COLO829 (cell line): Measurements from ENCODE around the gene HIVEP1.

Source experiments
- DNase-seq: peaks from one replicate; pipeline ENCODE4 v3.0.0; 2012; ENCODE audit warnings: low spot score

The HIVEP1 gene

DNA sequence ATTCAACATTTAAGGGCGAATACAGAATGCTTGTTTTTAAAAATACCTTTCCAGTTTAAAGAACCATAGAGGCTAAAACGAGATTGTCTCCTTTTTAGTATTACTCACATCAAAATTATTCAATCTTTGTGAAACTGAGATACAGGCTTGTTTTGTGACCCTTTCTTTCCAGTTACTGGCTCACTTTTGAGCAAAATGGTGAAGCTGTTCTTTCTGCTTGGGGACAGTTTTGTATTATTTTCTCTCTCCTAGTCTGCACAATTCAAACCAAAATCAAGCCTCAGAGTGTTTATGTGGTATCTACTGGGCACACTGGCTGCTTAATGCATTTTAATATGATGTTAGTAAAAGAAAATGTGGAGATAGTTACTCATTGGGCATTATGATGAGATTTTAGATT is 36.5 kb downstream of the HIVEP1 start:
- DNase-seq: no peak

DNA sequence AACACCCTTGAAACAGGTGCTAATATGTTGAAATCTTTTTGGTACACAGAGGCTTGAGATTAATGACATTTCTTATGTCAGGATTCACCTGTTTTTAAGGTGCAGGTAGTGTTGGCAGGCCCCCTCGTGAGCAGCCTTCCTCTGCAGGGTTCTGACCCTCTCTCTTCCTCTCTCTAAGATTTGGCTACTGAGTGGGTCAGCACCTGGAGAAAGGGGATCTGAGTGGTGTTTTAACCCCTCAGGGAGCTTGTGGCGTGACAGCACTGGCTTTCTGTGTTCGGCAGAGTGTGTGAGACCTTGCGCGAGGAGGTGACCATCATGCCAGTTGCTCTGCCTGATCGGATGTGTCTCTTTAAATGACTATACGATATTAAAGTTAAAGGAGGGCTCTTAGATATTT is 37.1 kb downstream of the HIVEP1 start:
- no peak for DNase-seq

DNA sequence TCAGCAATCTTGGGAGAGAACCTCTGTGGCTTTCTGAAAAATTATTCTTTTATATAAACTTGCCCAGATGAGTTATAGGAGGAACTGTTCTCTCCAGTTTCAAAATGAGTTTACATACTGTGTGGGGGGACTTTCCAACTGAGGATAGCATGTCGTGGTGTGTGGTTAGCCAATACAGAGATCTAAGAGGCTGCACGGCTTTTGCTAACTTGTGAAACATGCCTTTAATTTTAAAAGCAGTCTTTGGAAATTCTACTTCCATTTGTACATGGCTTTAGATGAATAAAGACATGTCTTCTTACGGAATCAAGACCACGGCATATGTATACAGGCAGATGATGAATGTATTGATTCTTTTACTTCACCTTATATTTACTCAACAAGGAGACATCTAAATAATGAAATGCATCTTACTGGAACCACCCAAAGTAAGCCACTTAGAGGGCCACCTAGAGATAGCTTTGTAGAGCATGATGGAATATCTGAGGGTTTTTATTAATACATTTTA is 39.8 kb downstream of the HIVEP1 start:
- DNase-seq: no peak

DNA sequence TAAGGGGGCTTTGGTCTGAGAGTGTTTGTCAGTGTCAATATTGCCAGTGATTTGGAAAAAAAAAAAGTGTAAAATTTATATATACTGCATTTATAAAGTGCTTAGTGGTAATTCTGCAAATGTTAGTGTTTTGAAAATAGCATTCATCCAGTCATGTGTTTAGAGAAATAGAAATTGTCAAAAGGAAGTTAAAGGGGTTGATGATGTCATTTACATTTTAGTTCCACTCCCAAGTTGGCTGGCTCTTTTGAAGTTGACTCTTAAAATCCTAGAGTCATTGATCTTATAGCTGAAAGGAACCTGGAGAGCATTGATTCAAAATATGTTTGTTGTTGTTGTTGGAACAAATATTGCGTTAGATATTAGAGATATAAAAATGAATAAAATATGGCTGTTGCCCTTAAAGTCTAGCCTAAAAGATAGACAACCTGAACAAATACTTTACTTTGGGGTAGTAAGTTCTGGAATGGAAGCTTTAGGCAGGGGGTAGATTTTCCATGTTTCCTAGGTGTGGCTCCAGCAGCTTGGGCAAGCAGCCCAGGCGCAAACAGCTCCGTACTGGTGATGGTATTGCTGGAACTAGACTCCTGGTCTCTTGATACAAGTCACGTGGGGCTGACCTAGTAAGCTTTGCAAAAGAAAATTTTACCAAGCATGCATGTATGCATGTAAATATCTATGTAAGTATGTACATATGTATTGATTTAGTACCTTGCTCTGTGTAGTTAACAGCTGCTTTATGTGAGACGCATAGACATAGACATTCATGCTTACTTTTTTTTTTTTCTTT is 46.3 kb downstream of the HIVEP1 start:
- DNase-seq: no peak

DNA sequence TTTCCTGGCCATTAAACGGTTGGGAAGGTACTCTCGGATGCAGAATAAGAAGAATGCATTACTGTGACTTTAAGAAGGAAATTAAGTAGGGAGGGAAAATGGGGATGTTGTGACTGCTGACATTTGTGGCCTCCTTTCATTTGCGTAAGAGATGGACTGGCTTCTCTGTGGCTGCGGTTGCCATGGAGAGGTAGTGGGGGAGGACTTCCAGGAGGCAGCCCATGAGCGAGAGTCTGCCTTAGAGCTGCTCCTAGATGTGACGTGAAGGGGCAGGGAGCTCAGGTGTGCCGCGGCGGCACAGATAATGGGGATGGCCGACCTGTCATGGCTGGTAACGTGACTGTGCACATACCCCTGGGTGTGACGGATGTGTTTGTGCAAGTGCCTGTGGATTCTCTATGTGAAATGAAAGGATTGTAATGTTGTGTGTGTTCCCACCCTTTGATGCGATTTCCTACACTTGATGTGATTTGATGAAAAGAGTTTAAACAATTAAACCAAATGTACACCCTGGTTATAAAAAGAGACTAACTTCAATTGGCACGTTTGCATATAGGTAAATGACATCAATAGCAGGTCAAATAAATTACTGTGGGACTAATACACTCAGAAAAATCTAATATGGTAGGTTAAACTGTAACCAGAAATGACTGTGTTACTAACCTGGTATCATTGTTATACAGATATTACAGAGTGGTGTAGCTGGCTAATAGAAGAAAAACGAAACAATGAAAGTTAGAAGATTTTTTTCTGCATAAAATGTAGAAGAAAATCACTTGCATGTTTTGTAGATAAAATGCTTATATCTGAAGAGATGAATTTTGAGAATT is 48.9 kb downstream of the HIVEP1 start:
- DNase-seq: no peak

DNA sequence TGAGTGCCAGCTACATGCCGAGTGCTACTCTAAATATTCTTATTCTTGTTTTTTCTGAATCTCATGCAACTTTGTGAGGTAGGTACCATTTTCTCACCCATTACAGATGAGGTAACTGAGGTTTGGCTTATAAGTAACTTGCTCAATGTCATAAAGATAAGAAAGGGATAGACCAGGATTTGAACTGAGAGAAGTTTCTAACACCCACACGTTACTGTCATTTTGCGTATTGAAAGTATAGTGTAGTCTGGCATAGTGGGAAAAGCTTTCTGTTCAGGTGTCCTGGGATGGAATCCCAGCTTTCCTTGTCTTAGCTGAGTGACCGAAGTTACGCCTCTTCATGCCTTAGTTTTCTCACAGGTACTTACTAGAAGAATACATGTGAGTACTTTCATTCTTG is 50.5 kb downstream of the HIVEP1 start:
- no peak for DNase-seq

DNA sequence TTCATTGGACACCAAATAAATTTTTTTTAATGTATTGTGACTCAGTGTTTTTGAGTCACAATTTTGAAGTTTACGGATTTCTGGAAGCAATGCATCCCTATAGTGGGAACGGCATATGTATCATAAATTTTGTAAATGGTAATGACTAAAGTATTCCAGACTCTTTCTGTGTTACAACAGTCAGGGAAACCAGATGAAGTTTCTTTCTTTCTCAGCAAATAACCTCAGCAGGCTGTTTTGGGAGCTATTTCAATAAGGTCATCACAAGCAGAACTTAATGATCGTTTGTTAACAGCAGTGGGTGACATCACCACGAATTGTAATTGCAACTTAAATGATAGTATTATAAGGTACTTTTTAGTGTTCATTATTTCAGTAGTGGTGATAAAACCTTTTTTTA is 52.0 kb downstream of the HIVEP1 start:
- no peak for DNase-seq

DNA sequence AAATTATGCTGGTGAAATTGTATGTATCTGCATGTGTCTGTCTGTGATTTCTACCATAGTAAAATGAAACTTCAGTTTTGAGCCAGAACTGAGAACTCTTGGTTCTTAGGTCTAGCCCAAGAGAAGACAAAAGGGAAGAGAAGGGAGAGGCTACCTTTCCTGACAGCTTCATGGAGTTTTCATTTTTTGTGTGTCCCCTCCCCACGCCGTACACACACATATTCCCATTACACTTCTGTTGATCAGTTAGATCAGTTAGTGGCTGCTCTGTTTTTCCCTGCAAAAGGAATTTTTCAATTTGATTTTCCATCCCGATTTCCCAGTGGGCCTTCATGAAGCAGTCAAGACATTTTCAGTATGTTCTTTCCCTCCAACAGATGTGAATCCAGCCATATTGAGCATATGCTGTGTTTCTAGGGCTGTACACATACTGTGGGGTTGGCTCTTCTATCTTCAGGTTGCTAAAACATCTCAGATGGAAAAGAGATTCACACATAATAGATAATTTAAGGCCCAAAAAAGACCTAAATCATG is 52.5 kb downstream of the HIVEP1 start:
- DNase-seq: no peak

DNA sequence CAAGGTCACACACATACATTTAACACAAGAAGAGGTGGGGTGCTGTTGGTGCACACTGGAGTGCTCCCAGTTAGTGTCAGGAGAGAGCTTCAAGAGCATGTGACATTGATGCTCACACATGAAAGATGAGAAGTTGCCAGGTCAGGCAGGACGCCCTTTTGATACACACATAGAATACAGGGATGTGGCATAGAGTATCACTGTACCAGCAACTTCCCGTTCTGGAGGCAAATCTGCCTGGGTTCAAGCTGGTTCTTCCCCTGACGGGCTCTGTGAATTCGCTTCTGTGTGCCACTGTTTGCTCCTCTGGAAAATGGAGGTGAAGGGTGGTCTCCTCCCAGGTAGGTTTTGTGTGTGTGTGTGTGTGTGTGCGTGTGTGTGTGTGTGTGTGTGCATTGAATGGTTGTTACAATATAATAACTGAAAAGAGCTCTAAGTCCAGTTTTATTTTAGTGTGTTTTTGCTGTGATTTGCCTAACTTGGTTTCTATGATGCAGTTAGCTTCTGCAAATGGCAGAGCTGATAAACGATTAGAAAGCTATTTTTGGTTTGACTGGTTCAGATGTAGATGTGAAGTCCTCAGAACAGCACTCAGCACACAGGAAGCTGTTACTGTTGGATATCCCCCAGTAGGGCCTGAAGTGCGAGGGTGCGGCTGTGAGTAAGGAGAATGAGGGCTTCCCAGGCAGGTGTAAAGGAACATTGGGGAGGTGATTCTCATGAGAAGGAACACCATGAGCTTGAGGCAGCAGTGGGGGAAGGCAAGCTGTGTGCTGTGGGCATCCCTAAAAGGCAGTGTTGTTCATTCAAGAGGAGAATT is 53.4 kb downstream of the HIVEP1 start:
- DNase-seq: no peak

DNA sequence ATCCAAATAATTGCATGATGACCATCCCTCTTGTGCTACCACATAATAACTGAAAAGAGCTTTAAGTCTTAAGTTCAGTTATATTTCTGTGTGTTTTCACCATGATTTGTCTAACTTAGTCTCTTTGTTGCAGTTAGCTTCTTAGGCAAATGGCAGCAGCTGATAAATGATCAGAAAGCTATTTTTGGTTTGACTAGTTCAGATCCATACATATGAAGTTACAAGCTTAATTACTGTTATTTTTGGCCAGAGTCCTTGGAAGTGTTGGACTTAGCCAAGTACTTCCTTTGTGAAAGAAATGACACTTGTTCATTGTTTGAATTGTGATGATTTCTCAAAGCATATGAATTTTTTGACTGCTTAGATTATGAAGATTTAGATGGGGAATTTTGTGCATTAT is 54.2 kb downstream of the HIVEP1 start:
- DNase-seq: no peak

DNA sequence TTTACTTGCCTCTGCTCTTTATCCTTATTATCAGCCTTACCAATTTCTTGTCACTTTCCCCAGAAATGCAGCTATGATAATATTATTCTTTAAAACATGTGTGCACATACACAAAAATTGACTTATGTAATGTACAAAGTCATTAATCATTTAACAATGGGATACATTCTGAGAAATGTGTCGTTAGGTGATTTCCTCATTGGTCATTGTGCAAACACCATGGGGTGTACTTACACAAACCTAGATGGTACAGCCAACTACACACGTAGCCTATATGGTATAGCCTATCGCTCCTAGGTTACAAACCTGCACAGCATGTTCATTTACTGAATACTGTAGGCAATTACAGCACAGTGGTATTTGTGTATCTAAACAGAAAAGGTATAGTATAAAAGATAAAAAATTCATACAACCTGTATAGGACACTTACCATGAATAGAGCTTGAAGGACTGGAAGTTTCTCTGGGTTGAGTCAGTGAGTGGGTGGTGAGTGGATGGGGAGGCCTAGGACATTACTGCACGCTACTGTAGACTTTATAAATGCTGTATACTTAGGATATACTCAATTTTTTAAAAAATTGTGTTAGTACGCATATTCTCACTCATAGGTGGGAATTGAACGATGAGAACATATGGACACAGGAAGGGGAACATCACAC is 56.9 kb downstream of the HIVEP1 start:
- no peak for DNase-seq

DNA sequence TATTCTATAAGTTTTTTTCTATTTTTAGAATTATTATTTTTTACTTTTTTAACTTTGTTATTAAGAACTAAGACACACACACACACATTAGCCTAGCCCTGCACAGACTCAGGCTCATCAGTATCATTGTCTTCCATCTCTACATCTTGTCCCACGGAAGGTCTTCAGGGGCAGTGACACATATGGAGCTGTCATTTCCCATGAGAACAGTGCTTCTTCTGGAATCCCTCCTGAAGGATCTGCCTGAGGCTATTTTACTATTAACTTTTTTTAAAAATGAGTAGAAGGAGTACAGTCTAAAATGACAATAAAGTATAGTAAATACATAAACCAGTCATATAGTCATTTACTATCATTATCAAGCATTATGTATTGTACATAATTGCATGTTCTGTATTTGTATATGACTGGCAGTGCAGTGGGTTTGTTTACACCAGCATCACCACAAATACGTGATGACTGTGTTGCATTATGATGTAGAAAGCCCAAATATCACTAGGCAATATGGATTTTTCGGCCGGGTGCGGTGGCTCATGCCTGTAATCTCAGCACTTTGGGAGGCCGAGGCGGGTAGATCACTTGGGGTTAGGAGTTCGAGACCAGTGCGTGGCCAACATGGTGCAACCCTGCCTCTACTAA is 57.9 kb downstream of the HIVEP1 start:
- DNase-seq: no peak

DNA sequence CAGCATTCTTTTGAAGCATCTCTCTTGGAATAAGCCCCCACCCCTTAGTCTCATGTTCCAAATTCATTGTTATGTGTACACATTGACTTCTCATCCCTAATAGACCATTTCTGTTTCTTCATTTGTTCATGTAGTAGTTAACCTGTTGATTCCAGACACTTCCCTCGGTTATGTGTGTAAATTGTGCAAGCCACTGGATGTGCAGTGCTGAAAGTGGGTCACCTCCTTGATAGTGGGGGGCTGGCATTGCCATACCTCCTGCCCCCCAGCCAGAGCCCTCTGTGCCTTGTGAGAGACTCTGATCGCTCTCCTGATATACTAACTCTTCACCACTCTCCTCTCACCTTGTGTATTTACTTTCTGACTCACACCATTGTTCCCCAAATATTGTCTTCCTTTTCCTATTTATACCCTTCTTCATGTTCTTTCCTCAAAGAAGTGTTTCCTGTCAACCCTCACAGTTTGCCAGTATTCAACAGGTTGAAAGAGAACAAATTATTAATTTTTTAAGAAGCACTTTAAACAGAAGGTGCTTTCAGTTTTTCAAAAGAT is 59.0 kb downstream of the HIVEP1 start:
- no peak for DNase-seq

DNA sequence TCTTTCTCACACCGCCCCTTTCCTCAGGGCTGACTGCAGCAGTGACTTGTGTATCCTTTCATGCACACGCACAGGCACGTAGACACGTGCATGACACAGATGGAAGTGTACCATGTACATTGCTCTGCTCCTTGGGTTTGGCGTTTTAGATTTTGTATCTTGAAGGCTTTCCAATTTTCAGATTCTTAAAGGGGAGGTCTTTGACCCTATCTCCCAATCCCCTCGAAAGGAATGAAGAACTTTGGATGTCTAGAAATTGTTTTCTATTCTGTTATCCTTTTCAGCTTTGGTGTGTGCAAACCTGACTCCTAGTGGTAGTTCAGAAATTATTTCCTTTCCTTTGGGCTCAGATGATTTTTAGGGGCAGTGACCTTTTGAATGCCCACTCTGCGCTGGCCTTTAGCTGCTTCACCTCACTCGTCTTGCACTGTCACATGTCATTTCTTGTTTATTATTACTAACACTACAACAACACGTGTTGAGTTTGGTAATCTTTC is 63.0 kb downstream of the HIVEP1 start:
- DNase-seq: no peak

DNA sequence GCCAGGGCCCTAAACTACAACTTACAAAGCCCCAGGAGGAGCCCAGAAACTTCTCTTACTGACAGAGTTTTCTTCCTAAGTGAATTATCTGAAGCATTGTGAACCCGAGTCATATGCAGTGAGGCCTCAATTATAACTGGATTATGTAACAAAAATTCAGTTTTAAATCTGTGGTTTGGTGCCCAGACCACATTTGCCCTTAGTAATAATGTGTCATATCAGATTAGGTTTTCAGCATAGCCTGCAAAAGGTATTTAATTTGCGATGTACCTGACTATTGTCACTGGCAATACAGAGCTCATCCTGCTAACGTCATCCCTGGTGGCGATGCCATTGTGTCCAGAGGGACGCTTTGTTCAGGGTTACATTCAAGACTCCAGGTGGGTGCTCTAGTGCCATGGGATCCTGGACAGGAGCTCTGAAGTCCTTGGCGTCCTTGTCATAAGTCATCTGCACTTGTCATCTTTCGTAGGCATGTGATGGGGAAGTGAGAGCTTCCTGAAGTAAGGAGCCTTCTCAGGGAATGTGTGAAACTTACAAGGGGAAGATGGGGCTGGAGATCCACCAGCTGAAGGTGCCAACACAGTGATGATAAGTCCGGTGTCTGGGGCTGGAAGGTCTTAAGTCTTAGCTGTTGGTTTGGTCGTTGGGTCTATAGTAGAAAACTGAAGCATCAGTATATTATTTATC is 65.1 kb downstream of the HIVEP1 start:
- no peak for DNase-seq

DNA sequence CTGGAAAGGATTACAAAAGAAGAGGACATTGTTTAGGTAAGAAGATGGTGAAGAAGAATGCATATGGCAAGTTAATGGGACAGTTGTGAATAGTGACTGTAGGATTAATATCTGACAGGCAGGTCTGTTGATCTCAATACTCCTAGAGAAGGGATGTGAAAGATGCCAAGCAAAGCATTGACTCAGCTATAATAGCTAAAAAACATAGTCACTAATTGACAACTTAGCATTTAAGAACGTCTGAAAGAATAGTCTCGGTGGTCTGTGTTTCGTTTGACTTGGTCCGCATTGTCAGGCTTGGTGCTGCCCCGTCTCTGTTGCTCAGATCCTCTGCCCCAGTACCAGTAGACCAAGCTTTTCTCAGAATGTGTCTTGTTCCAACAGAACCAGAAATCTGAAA is 65.9 kb downstream of the HIVEP1 start:
- DNase-seq: no peak

DNA sequence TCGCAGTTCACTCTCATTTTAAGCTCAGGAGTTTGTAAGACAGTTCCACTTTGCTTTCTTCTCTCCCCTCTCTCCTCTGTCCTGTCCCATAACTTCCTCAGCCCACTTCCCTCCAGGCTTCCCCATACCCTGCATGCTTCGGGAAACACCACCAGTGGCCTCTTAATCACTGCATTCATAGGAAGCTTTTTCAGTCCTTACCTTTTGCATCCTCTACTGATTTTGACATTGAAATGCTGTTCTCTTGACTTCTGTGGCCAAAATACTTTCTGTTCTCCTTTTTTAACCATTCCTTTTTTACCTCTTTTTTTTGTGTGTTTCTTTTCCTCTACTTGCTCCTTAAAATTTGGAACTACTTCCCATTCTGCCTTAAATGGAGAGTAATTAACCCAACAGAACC is 69.7 kb downstream of the HIVEP1 start:
- DNase-seq: no peak

DNA sequence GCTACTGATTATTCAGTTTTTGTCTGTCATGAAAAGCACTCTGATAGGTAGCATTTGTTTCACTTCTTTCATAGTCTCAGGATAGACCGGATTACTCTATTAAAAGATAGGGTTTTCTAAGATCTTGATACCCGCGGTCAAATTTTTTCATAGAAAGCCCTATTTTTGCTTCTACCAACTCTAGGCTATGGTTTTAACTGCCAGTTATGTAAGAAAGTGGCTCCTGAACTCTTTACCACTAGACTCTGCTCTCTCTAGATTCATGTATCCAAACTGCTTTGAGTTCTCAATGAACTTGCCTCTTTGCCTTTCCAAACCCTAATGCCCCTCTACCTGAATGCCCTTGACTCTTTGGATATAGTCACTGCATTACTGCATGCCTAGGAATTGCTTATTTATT is 70.3 kb downstream of the HIVEP1 start:
- no peak for DNase-seq

DNA sequence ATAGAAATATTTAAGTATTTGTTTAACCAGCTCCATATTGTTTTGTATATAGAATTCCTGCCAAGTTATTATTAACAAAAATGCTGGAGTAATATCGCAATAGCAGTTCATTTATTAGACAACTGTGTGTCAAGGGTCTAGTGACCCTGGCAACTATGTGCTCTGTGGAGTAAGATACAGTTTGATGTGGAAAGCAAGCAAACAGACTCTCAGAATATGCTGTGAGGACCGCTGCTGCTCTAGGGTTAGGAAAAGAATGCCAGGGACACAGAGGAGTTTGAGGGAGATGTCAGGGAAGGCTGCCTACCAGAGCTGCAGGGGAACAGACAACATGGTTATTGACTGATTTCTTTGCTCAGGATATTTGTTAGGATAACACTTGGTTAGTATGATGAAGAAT is 71.2 kb downstream of the HIVEP1 start:
- no peak for DNase-seq

DNA sequence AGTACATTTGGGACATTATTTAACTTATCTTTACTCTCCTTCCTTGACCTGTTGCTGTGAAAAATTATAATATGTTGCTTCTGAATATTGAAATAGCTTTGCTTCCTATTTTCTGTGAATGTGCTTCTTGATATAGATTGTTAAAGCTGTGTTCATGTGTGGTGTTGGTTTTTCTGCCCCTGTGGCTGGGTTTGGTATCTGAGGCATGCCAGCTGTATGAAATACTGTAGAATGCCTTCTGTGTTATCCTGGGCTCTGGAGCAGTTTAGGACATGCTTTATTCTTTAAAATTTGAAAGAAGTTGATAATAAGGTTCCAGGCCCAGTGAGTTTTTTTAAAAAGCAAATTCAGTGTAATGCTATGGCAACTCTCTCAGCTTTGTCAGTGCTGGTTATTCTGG is 71.7 kb downstream of the HIVEP1 start:
- DNase-seq: no peak
